Stimulated activated CD8-positive, alpha-beta memory T cell treated with anti-CD3 and anti-CD28 coated beads, Interleukin-7, amount 100 ng/mL, for 24 hours (primary cell): ENCODE results near the gene DNAJC10.

Source experiments
- DNase-seq: peaks from one replicate; pipeline ENCODE4 v3.0.0-alpha.2; 2020; ENCODE audit warnings: low read depth

The DNAJC10 gene

GRCh38 chr2:182833084-182833854 is 117.2 kb downstream of the DNAJC10 start:
- DNase-seq = no peak

GRCh38 chr2:182834293-182834692 is 118.2 kb downstream of the DNAJC10 start:
- DNase-seq = no peak

GRCh38 chr2:182836451-182836850 is 120.4 kb downstream of the DNAJC10 start:
- DNase-seq = no peak
